Hypothalamus (tissue), 51 donors: ENCODE results near the gene ARNT2.
A peak's percentile ranks its signal among the peaks of the same experiment; 100 is the strongest.
"Not testable (repeated sequence)": the region's sequence is repeated elsewhere in the genome, so short reads cannot be mapped to it uniquely, and the experiment has no call there.

Experiments
- DNase-seq, 51 donors: peaks; one replicate each; lab custom pipeline; 2025; lab: John Stamatoyannopoulos, UW

ARNT2 gene

GRCh38 chr15:80508783-80509182 lies 104.6 kb downstream of the ARNT2 start:
- DNase-seq = no peak

- DNase-seq = no peak
Measured at GRCh38 chr15:80509800-80510199, 105.6 kb downstream of the ARNT2 start.

GRCh38 chr15:80510985-80511384 lies 106.8 kb downstream of the ARNT2 start:
- DNase-seq = not testable (repeated sequence)

- peak in 10 of 51 donors; percentile 11 to 29 (median 18) for DNase-seq
Measured at GRCh38 chr15:80512726-80513660, 108.8 kb downstream of the ARNT2 start.

- no peak for DNase-seq
Measured at GRCh38 chr15:80514071-80514780, 110.0 kb downstream of the ARNT2 start.

DNA sequence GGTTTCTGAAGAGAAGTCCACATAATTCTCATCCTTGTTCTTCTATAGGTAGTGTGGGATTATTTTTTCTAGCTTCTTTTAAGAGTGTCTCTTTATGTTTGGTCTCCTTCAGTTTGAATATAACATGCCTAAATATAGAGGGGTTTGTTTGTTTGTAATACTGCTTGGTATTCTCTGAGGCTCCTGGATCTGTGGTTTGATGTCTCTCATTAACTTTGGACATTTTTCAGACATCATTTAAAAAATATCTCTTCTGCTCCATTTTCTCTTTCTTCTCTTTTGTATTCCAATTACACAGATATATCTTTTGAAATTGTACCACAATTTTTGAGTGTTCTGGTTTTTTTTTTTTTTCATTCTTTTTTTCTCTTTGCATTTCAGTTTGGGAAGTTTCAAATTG lies 113.1 kb downstream of the ARNT2 start:
- no peak for DNase-seq

DNA sequence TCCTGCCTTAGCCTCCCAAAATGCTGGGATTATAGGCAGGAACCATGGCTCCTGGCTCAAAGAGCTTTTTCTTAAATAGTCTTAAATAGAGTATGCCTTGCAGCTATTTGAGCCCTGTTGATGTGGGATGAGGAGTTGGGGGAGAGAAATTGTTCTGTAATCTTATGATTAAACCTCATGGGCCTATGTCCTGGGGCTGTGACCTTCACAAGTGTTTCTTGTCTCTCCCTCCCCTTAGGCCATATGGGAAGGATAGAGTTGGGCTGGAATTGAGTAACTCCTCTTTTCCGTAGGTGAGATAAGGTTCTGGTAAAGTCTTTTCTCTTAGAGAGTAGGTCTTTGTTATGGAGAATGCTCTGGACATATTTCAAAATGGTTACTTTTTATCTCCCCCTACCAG lies 114.3 kb downstream of the ARNT2 start:
- DNase-seq = no peak

GRCh38 chr15:80523746-80524145 lies 119.6 kb downstream of the ARNT2 start:
- DNase-seq = no peak

DNA sequence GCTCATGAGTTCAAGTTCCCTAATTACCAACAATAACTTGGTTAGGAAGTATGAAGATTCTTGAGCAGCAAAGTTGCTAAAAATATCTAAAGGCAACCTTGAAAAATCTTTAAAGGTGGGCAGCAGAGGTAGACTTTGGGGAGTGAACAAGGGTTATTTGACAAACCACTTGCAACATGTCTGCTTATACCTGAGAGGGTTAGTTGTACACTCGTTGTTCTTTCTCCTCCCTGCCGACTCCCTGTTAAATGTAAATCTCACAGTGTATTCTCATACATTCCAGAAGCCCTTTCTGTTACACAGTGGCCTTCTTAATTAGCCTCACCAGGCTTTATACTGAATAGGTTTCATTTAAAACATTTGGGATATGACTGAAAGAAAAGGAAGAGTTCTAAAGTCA lies 121.7 kb downstream of the ARNT2 start:
- DNase-seq = no peak

GRCh38 chr15:80526556-80527340 lies 122.6 kb downstream of the ARNT2 start:
- DNase-seq = no peak

GRCh38 chr15:80527406-80527805 lies 123.2 kb downstream of the ARNT2 start:
- no peak for DNase-seq

GRCh38 chr15:80527961-80528360 lies 123.8 kb downstream of the ARNT2 start:
- DNase-seq = no peak

- DNase-seq = no peak
Measured at GRCh38 chr15:80530737-80531365, 126.7 kb downstream of the ARNT2 start.

DNA sequence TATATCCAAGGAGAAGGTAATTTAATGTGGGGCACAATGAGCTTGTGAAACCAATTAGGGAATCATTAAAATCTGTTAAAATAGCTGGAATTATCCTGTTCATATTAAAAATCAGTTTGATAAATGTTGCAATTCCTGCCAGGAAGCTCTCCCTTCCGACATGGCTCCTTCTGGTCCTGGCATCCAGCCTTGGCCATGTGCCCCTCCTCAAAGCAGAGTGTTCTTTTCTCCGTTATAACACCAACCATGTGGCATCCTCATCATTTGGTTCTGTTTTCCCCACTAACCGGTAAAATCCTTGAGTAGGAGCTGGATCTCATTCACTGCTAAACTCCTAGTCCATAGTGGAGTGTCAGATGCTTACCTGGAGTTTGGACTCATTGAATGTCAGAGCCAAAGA lies 127.2 kb downstream of the ARNT2 start:
- no peak for DNase-seq

- DNase-seq = no peak
Measured at GRCh38 chr15:80531796-80532195, 127.6 kb downstream of the ARNT2 start.

DNA sequence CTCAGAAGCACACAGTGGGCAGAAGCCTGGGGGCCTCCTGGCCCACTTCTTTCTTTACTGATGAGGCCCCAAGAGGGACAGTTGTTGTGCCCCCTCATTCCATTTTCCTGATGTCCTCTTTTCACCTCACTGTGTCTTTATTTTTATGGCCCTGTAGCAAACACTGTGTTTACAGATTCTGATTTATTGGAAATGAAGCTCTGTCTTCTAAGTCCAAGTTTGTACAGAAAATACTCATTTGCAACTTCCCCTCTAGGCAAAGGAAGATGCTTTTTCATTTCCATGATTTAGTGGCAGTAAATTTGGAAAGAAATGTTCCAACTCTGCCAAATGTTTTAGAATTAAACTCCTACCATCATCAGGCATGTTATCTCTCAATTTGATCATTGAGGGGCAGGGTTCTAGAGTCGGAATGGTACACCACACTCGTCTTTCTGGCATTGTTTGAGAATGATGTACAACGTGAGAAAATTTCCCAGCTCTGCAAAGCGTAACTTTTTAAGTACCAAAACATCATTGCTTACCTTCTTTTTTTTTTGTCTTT lies 129.7 kb downstream of the ARNT2 start:
- no peak for DNase-seq

DNA sequence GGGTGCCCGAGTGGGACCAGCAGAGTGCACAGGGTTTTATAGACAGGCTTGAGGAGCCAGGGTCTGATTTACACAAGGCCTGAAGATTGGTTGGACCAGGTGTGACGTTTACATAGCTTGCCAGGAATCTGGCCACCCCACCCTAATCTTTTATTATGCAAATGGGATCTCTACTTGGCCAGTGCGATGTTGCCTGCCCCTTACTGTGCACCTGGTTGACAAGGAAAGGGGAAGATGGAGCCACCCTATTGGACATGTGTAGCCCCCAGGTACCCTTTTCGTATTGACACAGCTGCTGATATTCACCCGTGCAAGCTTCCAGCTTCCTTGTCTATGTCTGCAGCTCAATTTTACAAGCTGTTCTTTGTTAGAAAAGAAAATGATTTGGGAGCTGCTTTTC lies 132.0 kb downstream of the ARNT2 start:
- DNase-seq = no peak

GRCh38 chr15:80536716-80537115 lies 132.5 kb downstream of the ARNT2 start:
- no peak for DNase-seq

- DNase-seq = no peak
Measured at GRCh38 chr15:80545078-80545477, 140.9 kb downstream of the ARNT2 start.

DNA sequence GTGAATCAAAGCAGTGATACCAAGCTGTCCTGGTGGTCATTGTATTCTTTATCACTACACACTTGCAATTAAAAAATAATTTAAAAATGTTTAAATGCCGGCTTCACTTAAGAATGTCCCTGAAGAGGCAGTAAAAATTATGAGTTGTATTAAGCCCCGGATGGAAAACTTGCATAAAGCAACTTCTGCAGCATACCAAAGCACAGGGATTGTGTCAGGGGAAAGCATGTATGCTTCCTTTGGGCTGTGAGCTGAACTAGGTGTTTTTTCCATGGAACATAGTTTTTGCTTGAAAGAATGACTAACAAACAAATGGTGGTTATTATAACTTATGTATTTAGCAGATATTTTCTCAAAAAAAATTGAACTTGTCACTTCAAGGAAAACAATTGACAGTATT lies 143.1 kb downstream of the ARNT2 start:
- no peak for DNase-seq
